KG1 (cell line): ENCODE data around the gene FSTL1.

Experiments
- DNase-seq: peaks from one replicate; lab custom pipeline; 2025; lab: John Stamatoyannopoulos, UW

Gene FSTL1

GRCh38 chr3:120353463-120353862, 97.3 kb downstream of the FSTL1 start:
- no peak for DNase-seq

GRCh38 chr3:120352017-120352416, 98.8 kb downstream of the FSTL1 start:
- DNase-seq: no peak

- DNase-seq: no peak
These were observed 100.3 kb downstream of the FSTL1 start for GRCh38 chr3:120350401-120350941.

- DNase-seq: peak; percentile 14
These were observed 101.0 kb downstream of the FSTL1 start for GRCh38 chr3:120349855-120350125.

GRCh38 chr3:120348991-120349854, 101.6 kb downstream of the FSTL1 start, which contains the start of gene LRRC58:
Gene LRRC58, minus strand, starts transcription at chr3:120349354. Its CDS starts 111 bp downstream, at chr3:120349243.
- DNase-seq: peak; percentile 82

- DNase-seq: peak; percentile 48
These were observed 102.5 kb downstream of the FSTL1 start for GRCh38 chr3:120348065-120348990.

- no peak for DNase-seq
These were observed 106.4 kb downstream of the FSTL1 start for GRCh38 chr3:120344349-120344748.
